Panc1 (cell line): ENCODE results near the gene ALKBH7. TPM values are rescaled to one million over a fixed set of nuclear protein-coding genes. Genes with fewer than 3 reads are reported as not detected.

ENCODE experiments used
- ATAC-seq: fragments of 200-7000 bp; cut with Tn5 transposase; 2 replicates; pipeline ENCODE4 v1.9.1; 2020; ENCODE audit warnings: mild to moderate bottlenecking, moderate library complexity
- BruUV-seq: library from RNA; stranded (reverse); fragments of 400-500 nt; replicated peaks from 2 replicates; lab custom pipeline; 2021; lab: Mats Ljungman, UMichigan
- CTCF ChIA-PET: fragments of 300-600 bp; sonication (Branson Sonifier 250); formaldehyde crosslinking; loops from one replicate; lab custom pipeline; 2022; ENCODE audit warnings: antibody characterized with exemption; lab: Charles Lee
- POLR2A ChIA-PET: fragments of 300-600 bp; sonication (Branson Sonifier 250); formaldehyde crosslinking; loops from one replicate; lab custom pipeline; 2022; ENCODE audit warnings: antibody characterized with exemption; lab: Charles Lee
- DNase-seq: peaks from one replicate; pipeline ENCODE4 v3.0.0-alpha.2; 2010; ENCODE audit warnings: low read depth, low spot score
- H3K27ac ChIP-seq: 2 replicates; pipeline ENCODE4 v1.5.1; 2011; ENCODE audit warnings: mild to moderate bottlenecking, low read length, inconsistent platforms
- H3K27me3 ChIP-seq: fragments of 200-500 bp; sonication (Bioruptor generic); 2 replicates; pipeline ENCODE4 v1.6.0; 2014; ENCODE audit warnings: low read length, inconsistent platforms; ENCODE audit not compliant: control insufficient read depth, insufficient read depth
- H3K36me3 ChIP-seq: fragments of 200-500 bp; sonication (Bioruptor generic); 2 replicates; pipeline ENCODE4 v1.5.1; 2014; ENCODE audit warnings: inconsistent platforms, mild to moderate bottlenecking, low read length, moderate library complexity; ENCODE audit not compliant: control insufficient read depth, insufficient read depth
- H3K4me1 ChIP-seq: 2 replicates; pipeline ENCODE4 v1.5.1; 2011; ENCODE audit warnings: inconsistent platforms, mild to moderate bottlenecking, low read length, moderate library complexity; ENCODE audit not compliant: control insufficient read depth, insufficient read depth
- H3K4me3 ChIP-seq, 2 experiments: 2 replicates each; pipeline ENCODE4 v1.5.1; 2011 to 2012; ENCODE audit warnings: low read depth in 2 of 2, low read length in 2 of 2, mild to moderate bottlenecking in 2 of 2, inconsistent platforms in 1 of 2, moderate library complexity in 1 of 2
- H3K9me3 ChIP-seq: fragments of 200-500 bp; sonication (Bioruptor generic); 2 replicates; pipeline ENCODE4 v1.5.1; 2014; ENCODE audit warnings: low read depth, mild to moderate bottlenecking, inconsistent platforms, low read length, moderate library complexity; ENCODE audit not compliant: control insufficient read depth, insufficient read depth
- CTCF ChIP-seq: fragments of 450-650 bp; IDR thresholded peaks from 2 replicates; pipeline ENCODE4 v1.5.1; 2017; ENCODE audit warnings: mild to moderate bottlenecking
- POLR2AphosphoS5 ChIP-seq: IDR thresholded peaks from 2 replicates; pipeline ENCODE4 v1.6.1; 2012; ENCODE audit warnings: mild to moderate bottlenecking, low read depth, low read length, moderate library complexity
- REST ChIP-seq, 2 experiments: IDR thresholded peaks; 2 replicates each; pipeline ENCODE4 v1.6.1; 2011 to 2012; ENCODE audit warnings: low read depth in 2 of 2, control low read depth in 1 of 2, low read length in 1 of 2, mild to moderate bottlenecking in 1 of 2, moderate library complexity in 1 of 2; ENCODE audit not compliant: insufficient read depth in 1 of 2
- SIN3A ChIP-seq: IDR thresholded peaks from 2 replicates; pipeline ENCODE4 v1.6.1; 2012; ENCODE audit warnings: low read depth, mild to moderate bottlenecking, low read length, moderate library complexity, borderline replicate concordance; ENCODE audit not compliant: insufficient read depth
- TCF7L2 ChIP-seq: IDR thresholded peaks from 2 replicates; pipeline ENCODE4 v1.6.1; 2011; ENCODE audit warnings: mild to moderate bottlenecking, low read depth, low read length, inconsistent platforms
- in situ Hi-C: cut with HindIII; loops from 2 replicates; pipeline ENCODE4 v1.10.0; 2016; ENCODE audit warnings: low sequenced_read_pairs, low pct_unique_long_range_greater_than_20kb
- intact Hi-C: fragments of 100-400 bp; cut with micrococcal nuclease; formaldehyde crosslinking; loops from one replicate; pipeline ENCODE4 v1.10.0; 2022; ENCODE audit not compliant: unreplicated experiment
- total RNA-seq: library from RNA; stranded (reverse); gene quantifications from one replicate; pipeline ENCODE4 v1.2.1, GENCODE V29; 2021; ENCODE audit not compliant: unreplicated experiment

ALKBH7 gene
- total RNA-seq, 1 experiment from 2014 or later: 65.0 TPM

- no peaks in the 10 kb centered on the region for H3K36me3 ChIP-seq
- ChIA-PET CTCF (no interaction called here), POLR2A (interaction anchor here (0.6 to 0.7 kb wide), 2 partner anchors 45 to 110 kb away, joined by 3 read pairs; no protein-coding TSS in a partner anchor)
- TF ChIP-seq CTCF: no peak
- no peak for TF ChIP-seq SIN3A
- no peak for TF ChIP-seq REST (IDR thresholded peaks at IDR 0.05; ENCODE audit: insufficient read depth in 1 of 2, low read depth in 2 of 2, low read length in 1 of 2)
- no peak for TF ChIP-seq TCF7L2
- TF ChIP-seq POLR2AphosphoS5: no peak
- ATAC-seq (no peak), DNase-seq (no peak)
- intact Hi-C loops: no loop called here
- no peaks in the 10 kb centered on the region for H3K9me3 ChIP-seq
- no peak overlapping the region for H3K27ac ChIP-seq
- peaks cover 2% of the 10 kb centered on the region for H3K4me1 ChIP-seq
- H3K27me3 ChIP-seq: no peaks in the 10 kb centered on the region
- no TSS peak for BruUV-seq
- in situ Hi-C loops: no loop called here
- no peak overlapping the region for H3K4me3 ChIP-seq
Observed at GRCh38 chr19:6378486-6378885, 5.9 kb downstream of the ALKBH7 start.

- Histone ChIP-seq H3K9me3 (no peaks in the 10 kb centered on the region), H3K36me3 (no peaks in the 10 kb centered on the region), H3K27me3 (no peaks in the 10 kb centered on the region), H3K4me3 (no peak overlapping the region), H3K27ac (no peak overlapping the region), H3K4me1 (peaks cover 2% of the 10 kb centered on the region; the same call in 1 of the 2 replicates)
- intact Hi-C loops: no loop called here
- DNase-seq (no peak), ATAC-seq (no peak)
- no peak for TF ChIP-seq TCF7L2
- no peak for TF ChIP-seq CTCF
- TF ChIP-seq POLR2AphosphoS5: no peak
- no peak for TF ChIP-seq REST (IDR thresholded peaks at IDR 0.05; ENCODE audit: insufficient read depth in 1 of 2, low read depth in 2 of 2, low read length in 1 of 2)
- TF ChIP-seq SIN3A: no peak
- ChIA-PET POLR2A (no interaction called here), CTCF (no interaction called here)
- no TSS peak for BruUV-seq
- in situ Hi-C loops: no loop called here
Observed at GRCh38 chr19:6379744-6380143, 7.2 kb downstream of the ALKBH7 start.
